ENCODE data around the gene LIG1.

GRCh38 chr19:48102870-48103751 lies 67.0 kb downstream of the LIG1 start:
- TF ChIP-seq CTCF (conservative IDR thresholded peaks at IDR 0.05; ENCODE audit: low read length) (peak; percentile 87), EZH2phosphoT487 (IDR thresholded peaks at IDR 0.05; ENCODE audit: borderline replicate concordance, low read depth, low read length) (no peak)
